H9 (cell line): ENCODE measurements around the gene OGFRL1. TPM values are rescaled to one million over a fixed set of nuclear protein-coding genes. Genes with fewer than 3 reads are reported as not detected.

Experiments used
- DNase-seq: peaks from one replicate; pipeline ENCODE4 v3.0.0-alpha.2; 2017
- H2AFZ ChIP-seq: one replicate; pipeline ENCODE4 v1.6.1; 2013; ENCODE audit warnings: mild to moderate bottlenecking, low read length, control low read depth, moderate library complexity
- H2AK5ac ChIP-seq: 2 replicates; pipeline ENCODE4 v1.6.1; 2013; ENCODE audit warnings: low read length, control low read depth, mixed read lengths; ENCODE audit not compliant: insufficient read length
- H2BK120ac ChIP-seq: one replicate; pipeline ENCODE4 v1.6.1; 2013; ENCODE audit warnings: low read depth, mild to moderate bottlenecking, low read length, control low read depth, inconsistent platforms; ENCODE audit not compliant: poor library complexity, severe bottlenecking
- H2BK12ac ChIP-seq: 2 replicates; pipeline ENCODE4 v1.6.1; 2013; ENCODE audit warnings: low read length, control low read depth, mixed read lengths, low read depth; ENCODE audit not compliant: insufficient read length
- H2BK15ac ChIP-seq: 2 replicates; pipeline ENCODE4 v1.6.1; 2013; ENCODE audit warnings: low read depth, low read length, control low read depth
- H2BK20ac ChIP-seq: one replicate; pipeline ENCODE4 v1.6.1; 2013; ENCODE audit warnings: low read depth, mild to moderate bottlenecking, low read length, control low read depth, inconsistent platforms; ENCODE audit not compliant: poor library complexity, severe bottlenecking
- H2BK5ac ChIP-seq: 2 replicates; pipeline ENCODE4 v1.6.1; 2013; ENCODE audit warnings: low read length, control low read depth, mixed read lengths; ENCODE audit not compliant: insufficient read length
- H3K14ac ChIP-seq: 2 replicates; pipeline ENCODE4 v1.6.1; 2013; ENCODE audit warnings: low read length, control low read depth; ENCODE audit not compliant: insufficient read depth
- H3K18ac ChIP-seq: 2 replicates; pipeline ENCODE4 v1.6.1; 2013; ENCODE audit warnings: low read depth, mild to moderate bottlenecking, mixed read lengths, low read length, control low read depth; ENCODE audit not compliant: insufficient read length
- H3K23ac ChIP-seq: 2 replicates; pipeline ENCODE4 v1.6.1; 2013; ENCODE audit warnings: low read length, control low read depth, mixed read lengths, low read depth; ENCODE audit not compliant: insufficient read length
- H3K23me2 ChIP-seq: 2 replicates; pipeline ENCODE4 v1.6.1; 2013; ENCODE audit warnings: low read depth, mild to moderate bottlenecking, mixed read lengths, low read length, control low read depth; ENCODE audit not compliant: insufficient read length, poor library complexity, severe bottlenecking
- H3K27ac ChIP-seq: 2 replicates; pipeline ENCODE4 v1.5.1; 2013; ENCODE audit warnings: low read length, control low read depth, mixed read lengths, low read depth; ENCODE audit not compliant: insufficient read length
- H3K27me3 ChIP-seq: 2 replicates; pipeline ENCODE4 v1.6.1; 2013; ENCODE audit warnings: low read length, control low read depth, inconsistent platforms; ENCODE audit not compliant: insufficient read depth
- H3K4ac ChIP-seq: 2 replicates; pipeline ENCODE4 v1.6.1; 2013; ENCODE audit warnings: low read depth, mild to moderate bottlenecking, control low read depth, inconsistent platforms, low read length, moderate library complexity
- H3K4me1 ChIP-seq: 2 replicates; pipeline ENCODE4 v1.6.1; 2013; ENCODE audit warnings: low read length, control low read depth, inconsistent platforms; ENCODE audit not compliant: insufficient read depth
- H3K4me2 ChIP-seq: 2 replicates; pipeline ENCODE4 v1.6.1; 2013; ENCODE audit warnings: low read length, control low read depth, mixed read lengths; ENCODE audit not compliant: insufficient read length, insufficient read depth
- H3K56ac ChIP-seq: 2 replicates; pipeline ENCODE4 v1.6.1; 2013; ENCODE audit warnings: low read depth, mild to moderate bottlenecking, mixed read lengths, low read length, control low read depth; ENCODE audit not compliant: insufficient read length
- H3K79me1 ChIP-seq: 2 replicates; pipeline ENCODE4 v1.6.1; 2013; ENCODE audit warnings: low read depth, mild to moderate bottlenecking, moderate library complexity, low read length, control low read depth, inconsistent platforms; ENCODE audit not compliant: insufficient read depth, poor library complexity, severe bottlenecking
- H3K79me2 ChIP-seq: 2 replicates; pipeline ENCODE4 v1.6.1; 2013; ENCODE audit warnings: low read length, control low read depth, inconsistent platforms; ENCODE audit not compliant: insufficient read depth
- H3K9ac ChIP-seq: 2 replicates; pipeline ENCODE4 v1.6.1; 2013; ENCODE audit warnings: low read length, control low read depth, mixed read lengths; ENCODE audit not compliant: insufficient read length; ENCODE audit errors: extremely low read depth
- H3K9me3 ChIP-seq: one replicate; pipeline ENCODE4 v1.6.1; 2013; ENCODE audit warnings: low read depth, low read length, inconsistent platforms; ENCODE audit not compliant: control insufficient read depth
- H3T11ph ChIP-seq: one replicate; pipeline ENCODE4 v1.6.1; 2013; ENCODE audit warnings: mild to moderate bottlenecking, low read length, control low read depth, inconsistent platforms
- H4K20me1 ChIP-seq: one replicate; pipeline ENCODE4 v1.6.1; 2013; ENCODE audit not compliant: control insufficient read depth, insufficient read length, insufficient read depth
- H4K5ac ChIP-seq: 2 replicates; pipeline ENCODE4 v1.6.1; 2013; ENCODE audit warnings: low read depth, mild to moderate bottlenecking, mixed read lengths, low read length, control low read depth; ENCODE audit not compliant: insufficient read length
- H4K8ac ChIP-seq: replicated peaks from 2 replicates; pipeline ENCODE4 v1.6.1; 2013; ENCODE audit warnings: low read length, control low read depth, mixed read lengths, low read depth; ENCODE audit not compliant: insufficient read length
- H4K91ac ChIP-seq: 2 replicates; pipeline ENCODE4 v1.6.1; 2013; ENCODE audit warnings: low read depth, mild to moderate bottlenecking, moderate library complexity, mixed read lengths, low read length, control low read depth; ENCODE audit not compliant: insufficient read length
- H3K27ac Mint-ChIP-seq, 3 experiments: 2 replicates in 2 of 3; 3 replicates in 1 of 3; pipeline ENCODE4 v1.8.0; 2020 to 2021; ENCODE audit warnings: mixed read lengths in 3 of 3, mild to moderate bottlenecking in 1 of 3, moderate library complexity in 1 of 3
- H3K27me3 Mint-ChIP-seq: 2 replicates; pipeline ENCODE4 v1.8.0; 2021; ENCODE audit warnings: low read depth, mild to moderate bottlenecking, moderate library complexity, mixed read lengths
- H3K36me3 Mint-ChIP-seq, 3 experiments: 2 replicates in 2 of 3; 3 replicates in 1 of 3; pipeline ENCODE4 v1.8.0; 2020 to 2021; ENCODE audit warnings: low read depth in 3 of 3, mixed read lengths in 3 of 3; ENCODE audit not compliant: insufficient read depth in 1 of 3
- H3K4me1 Mint-ChIP-seq, 2 experiments: 2 replicates each; pipeline ENCODE4 v1.8.0; 2020; ENCODE audit warnings: mixed read lengths in 2 of 2
- H3K4me3 Mint-ChIP-seq, 2 experiments: 2 replicates in 1 of 2; 3 replicates in 1 of 2; pipeline ENCODE4 v1.8.0; 2020 to 2021; ENCODE audit warnings: mild to moderate bottlenecking in 2 of 2, mixed read lengths in 2 of 2, moderate library complexity in 1 of 2
- H3K9me3 Mint-ChIP-seq, 2 experiments: 2 replicates in 1 of 2; 3 replicates in 1 of 2; pipeline ENCODE4 v1.8.0; 2020; ENCODE audit warnings: mild to moderate bottlenecking in 2 of 2, mixed read lengths in 2 of 2, moderate library complexity in 1 of 2
- CTCF ChIP-seq: fragments of 200-600 bp; sonication (generic); conservative IDR thresholded peaks from 3 replicates; pipeline ENCODE4 v1.8.0; 2021; ENCODE audit warnings: antibody characterized with exemption, mild to moderate bottlenecking
- WGBS: extraction: QIAGEN DNeasy Blood & Tissue Kit; methylation state at CpG from one replicate; pipeline ENCODE4 v1.1.7; 2013; ENCODE audit warnings: missing lambda C conversion rate, low lambda C conversion rate, mixed read lengths; ENCODE audit not compliant: insufficient read length; ENCODE audit errors: extremely low coverage; 5-methylcytosine and 5-hydroxymethylcytosine counted together
- total RNA-seq: library from RNA; stranded (reverse); gene quantifications from 2 replicates; pipeline ENCODE4 v1.2.1, GENCODE V29; 2021

OGFRL1 gene
- total RNA-seq, 1 experiment from 2014 or later = 2.8 TPM

- no CpG with 5 or more reads among the region's 5 CpGs for WGBS
- Histone ChIP-seq H3K4ac (no peak overlapping the region), H4K20me1 (no peaks in the 10 kb centered on the region), H3K79me2 (no peaks in the 10 kb centered on the region), H2AFZ (no peak overlapping the region), H4K8ac (no peak overlapping the region), H3K4me2 (no peak overlapping the region), H3K9me3 (no peaks in the 10 kb centered on the region), H3K4me1 (no peaks in the 10 kb centered on the region), H2BK12ac (no peak overlapping the region), H3T11ph (no peak overlapping the region), H2AK5ac (no peak overlapping the region), H2BK5ac (no peak overlapping the region), H3K23me2 (no peaks in the 10 kb centered on the region), H2BK120ac (no peak overlapping the region), H2BK20ac (no peak overlapping the region), H3K27me3 (no peaks in the 10 kb centered on the region), H4K5ac (no peak overlapping the region), H4K91ac (no peak overlapping the region), H3K18ac (no peak overlapping the region), H3K27ac (no peak overlapping the region), H3K14ac (no peak overlapping the region), H3K79me1 (no peaks in the 10 kb centered on the region), H2BK15ac (no peak overlapping the region), H3K23ac (no peak overlapping the region), H3K9ac (no peak overlapping the region), H3K56ac (no peak overlapping the region)
- no peaks in the 10 kb centered on the region for H3K9me3 Mint-ChIP-seq
- TF ChIP-seq CTCF = no peak
- peaks cover 4 to 5% of the 10 kb centered on the region in 2 experiments; a peak in 3 of 4 replicates for H3K4me1 Mint-ChIP-seq
- H3K27ac Mint-ChIP-seq = no peak overlapping the region
- no peak for DNase-seq
- H3K27me3 Mint-ChIP-seq = no peaks in the 10 kb centered on the region
- H3K4me3 Mint-ChIP-seq = no peak overlapping the region
- no peaks in the 10 kb centered on the region for H3K36me3 Mint-ChIP-seq
Measured at GRCh38 chr6:71349976-71350615, 61.5 kb downstream of the OGFRL1 start.
